Adrenal gland (tissue), 5 donors: Measurements from ENCODE around the gene SIX5.
A peak's percentile ranks its signal among the peaks of the same experiment; 100 is the strongest.

ENCODE experiments used
- CTCF ChIP-seq, 6 experiments: fragments of 450-650 bp in 4 of 6; fragments of 200-600 bp in 2 of 6; sonication (generic) in 1 of 6; IDR thresholded peaks; 1 replicate in 5 of 6; 2 replicates in 1 of 6; pipeline versions ENCODE4 v1.5.1 to v1.8.0; 2016 to 2021; ENCODE audit warnings: antibody characterized with exemption in 6 of 6, mild to moderate bottlenecking in 2 of 6, moderate library complexity in 1 of 6
- POLR2A ChIP-seq, 2 donors: fragments of 450-650 bp; IDR thresholded peaks; one replicate each; pipeline ENCODE4 v1.6.1; 2017; ENCODE audit warnings: antibody characterized with exemption in 2 of 2, mild to moderate bottlenecking in 2 of 2, moderate library complexity in 1 of 2
- donor health status: DM: no; HTN: no; CAD: no.

GRCh38 chr19:45717131-45717982 lies 51.7 kb downstream of the SIX5 start:
- TF ChIP-seq CTCF (IDR thresholded peaks at IDR 0.05) (peak in 1 of 6 experiments; percentile 24), POLR2A (IDR thresholded peaks at IDR 0.05) (peak in 1 of 2 donors; percentile 74)
